Body of pancreas (tissue), 4 donors: Measurements from ENCODE around the gene GTF2IRD1.

ENCODE experiments used
- CTCF ChIP-seq, 7 experiments: fragments of 450-650 bp in 4 of 7; fragments of 200-600 bp in 3 of 7; sonication (generic) in 3 of 7; IDR thresholded peaks; one replicate each; pipeline ENCODE4 v1.5.1; 2016 to 2019; ENCODE audit warnings: antibody characterized with exemption in 7 of 7
- POLR2A ChIP-seq, 3 donors: fragments of 450-650 bp; IDR thresholded peaks; one replicate each; pipeline ENCODE4 v1.6.1; 2016; ENCODE audit warnings: antibody characterized with exemption in 3 of 3, mild to moderate bottlenecking in 2 of 3

GRCh38 chr7:74582447-74583039 is 128.8 kb downstream of the GTF2IRD1 start:
- no peak for TF ChIP-seq CTCF (IDR thresholded peaks at IDR 0.05)
- TF ChIP-seq POLR2A (IDR thresholded peaks at IDR 0.05): no peak
